ENCODE data around the gene MAFG.

DNA sequence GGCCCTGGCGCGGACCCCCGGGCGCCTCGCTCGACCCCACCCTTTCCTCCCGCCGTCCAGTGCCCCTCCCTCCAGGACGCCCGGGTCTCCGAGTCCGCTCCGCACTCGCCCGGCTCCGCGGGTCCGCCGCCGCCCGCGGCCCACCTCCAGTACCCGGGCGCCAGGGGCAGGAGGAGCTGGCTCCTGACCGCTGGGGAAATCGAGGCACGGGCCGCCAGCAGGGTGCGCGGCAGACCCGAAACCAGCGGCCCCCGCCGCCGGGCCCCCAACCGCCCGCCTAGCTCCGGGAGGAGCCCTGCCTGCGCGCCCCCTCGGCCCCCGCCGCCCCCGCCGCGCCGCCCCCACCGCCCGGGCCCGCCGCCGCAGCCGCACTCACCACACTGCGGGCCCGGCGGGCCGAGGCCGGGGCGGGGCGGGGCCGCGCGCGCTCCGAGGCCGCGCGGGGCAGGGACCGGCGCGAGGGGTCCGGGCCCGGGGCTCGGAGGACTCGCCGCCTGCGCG is 333 bp downstream of the MAFG start:
- TF ChIP-seq, protein P1, sequence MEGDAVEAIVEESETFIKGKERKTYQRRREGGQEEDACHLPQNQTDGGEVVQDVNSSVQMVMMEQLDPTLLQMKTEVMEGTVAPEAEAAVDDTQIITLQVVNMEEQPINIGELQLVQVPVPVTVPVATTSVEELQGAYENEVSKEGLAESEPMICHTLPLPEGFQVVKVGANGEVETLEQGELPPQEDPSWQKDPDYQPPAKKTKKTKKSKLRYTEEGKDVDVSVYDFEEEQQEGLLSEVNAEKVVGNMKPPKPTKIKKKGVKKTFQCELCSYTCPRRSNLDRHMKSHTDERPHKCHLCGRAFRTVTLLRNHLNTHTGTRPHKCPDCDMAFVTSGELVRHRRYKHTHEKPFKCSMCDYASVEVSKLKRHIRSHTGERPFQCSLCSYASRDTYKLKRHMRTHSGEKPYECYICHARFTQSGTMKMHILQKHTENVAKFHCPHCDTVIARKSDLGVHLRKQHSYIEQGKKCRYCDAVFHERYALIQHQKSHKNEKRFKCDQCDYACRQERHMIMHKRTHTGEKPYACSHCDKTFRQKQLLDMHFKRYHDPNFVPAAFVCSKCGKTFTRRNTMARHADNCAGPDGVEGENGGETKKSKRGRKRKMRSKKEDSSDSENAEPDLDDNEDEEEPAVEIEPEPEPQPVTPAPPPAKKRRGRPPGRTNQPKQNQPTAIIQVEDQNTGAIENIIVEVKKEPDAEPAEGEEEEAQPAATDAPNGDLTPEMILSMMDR (IDR thresholded peaks at IDR 0.05; ENCODE audit: insufficient read depth, low read length, poor library complexity, severe bottlenecking) = no peak
- TF ChIP-seq EZH2phosphoT487 (conservative IDR thresholded peaks at IDR 0.05; ENCODE audit: low read length) = no peak

All from SU-DHL-6 (cell line).